RWPE1 (cell line): ENCODE data around the gene RBFA.

Experiments
- CTCF ChIA-PET: fragments of 350-600 bp; sonication (Branson Sonifier 250); formaldehyde crosslinking; extraction: SDS; loops from one replicate; lab custom pipeline; 2021; lab: Yijun Ruan, JAX
- POLR2A ChIA-PET: fragments of 400-600 bp; formaldehyde crosslinking; extraction: SDS; loops from one replicate; lab custom pipeline; 2020; ENCODE audit warnings: antibody characterized with exemption; ENCODE audit not compliant: low non-redundant PET; lab: Yijun Ruan, JAX
- DNase-seq: peaks from one replicate; pipeline ENCODE4 v3.0.0; 2012; ENCODE audit warnings: low spot score
- H3K27ac ChIP-seq: fragments of 450-650 bp; 2 replicates; pipeline ENCODE4 v1.5.1; 2017
- CTCF ChIP-seq: fragments of 450-650 bp; conservative IDR thresholded peaks from 2 replicates; pipeline ENCODE4 v1.5.1; 2017; ENCODE audit warnings: low read depth, mild to moderate bottlenecking

The RBFA gene

GRCh38 chr18:80056095-80056494 is 21.9 kb downstream of the RBFA start:
- no peak for DNase-seq
- ChIA-PET CTCF (no interaction called here), POLR2A (no interaction called here)
- no peak overlapping the region for H3K27ac ChIP-seq
- no peak for TF ChIP-seq CTCF

GRCh38 chr18:80059945-80060344 is 25.7 kb downstream of the RBFA start:
- no peak overlapping the region for H3K27ac ChIP-seq
- no peak for TF ChIP-seq CTCF
- ChIA-PET CTCF (no interaction called here), POLR2A (no interaction called here)
- DNase-seq = no peak

- no peak overlapping the region for H3K27ac ChIP-seq
Measured at GRCh38 chr18:80065705-80066104, 31.5 kb downstream of the RBFA start.

GRCh38 chr18:80067321-80067720 is 33.1 kb downstream of the RBFA start:
- TF ChIP-seq CTCF = no peak
- ChIA-PET POLR2A (no interaction called here), CTCF (no interaction called here)
- no peak for DNase-seq
- no peak overlapping the region for H3K27ac ChIP-seq

More at GRCh38 chr18:80065705-80066104, 31.5 kb downstream of the RBFA start:
- ChIA-PET POLR2A (no interaction called here), CTCF (no interaction called here)
- DNase-seq = no peak
- TF ChIP-seq CTCF = no peak

- POLR2A ChIA-PET = no interaction called here
- no peak overlapping the region for H3K27ac ChIP-seq
- CTCF ChIA-PET = no interaction called here
- TF ChIP-seq CTCF = no peak
- DNase-seq = no peak
Measured at GRCh38 chr18:80067897-80068296, 33.7 kb downstream of the RBFA start.

GRCh38 chr18:80068571-80069272 is 34.5 kb downstream of the RBFA start:
- POLR2A ChIA-PET = no interaction called here
- TF ChIP-seq CTCF = no peak
- peak overlapping the region; percentile 37 for H3K27ac ChIP-seq
- CTCF ChIA-PET = no interaction called here
- no peak for DNase-seq

GRCh38 chr18:80070825-80071224 is 36.6 kb downstream of the RBFA start:
- POLR2A ChIA-PET = no interaction called here
- no peak for DNase-seq
- no peak for TF ChIP-seq CTCF
- CTCF ChIA-PET = no interaction called here
- no peak overlapping the region for H3K27ac ChIP-seq
